ENCODE data around the gene PLD4. TPM values are rescaled to one million over a fixed set of nuclear protein-coding genes. Genes with fewer than 3 reads are reported as not detected.

PLD4 gene
- total and polyA plus RNA-seq, 2 of the 8 experiments (the other 6 are each of a cell fraction or from before 2014, with no cell fraction given), result 0.05 TPM; not detected in 1

DNA sequence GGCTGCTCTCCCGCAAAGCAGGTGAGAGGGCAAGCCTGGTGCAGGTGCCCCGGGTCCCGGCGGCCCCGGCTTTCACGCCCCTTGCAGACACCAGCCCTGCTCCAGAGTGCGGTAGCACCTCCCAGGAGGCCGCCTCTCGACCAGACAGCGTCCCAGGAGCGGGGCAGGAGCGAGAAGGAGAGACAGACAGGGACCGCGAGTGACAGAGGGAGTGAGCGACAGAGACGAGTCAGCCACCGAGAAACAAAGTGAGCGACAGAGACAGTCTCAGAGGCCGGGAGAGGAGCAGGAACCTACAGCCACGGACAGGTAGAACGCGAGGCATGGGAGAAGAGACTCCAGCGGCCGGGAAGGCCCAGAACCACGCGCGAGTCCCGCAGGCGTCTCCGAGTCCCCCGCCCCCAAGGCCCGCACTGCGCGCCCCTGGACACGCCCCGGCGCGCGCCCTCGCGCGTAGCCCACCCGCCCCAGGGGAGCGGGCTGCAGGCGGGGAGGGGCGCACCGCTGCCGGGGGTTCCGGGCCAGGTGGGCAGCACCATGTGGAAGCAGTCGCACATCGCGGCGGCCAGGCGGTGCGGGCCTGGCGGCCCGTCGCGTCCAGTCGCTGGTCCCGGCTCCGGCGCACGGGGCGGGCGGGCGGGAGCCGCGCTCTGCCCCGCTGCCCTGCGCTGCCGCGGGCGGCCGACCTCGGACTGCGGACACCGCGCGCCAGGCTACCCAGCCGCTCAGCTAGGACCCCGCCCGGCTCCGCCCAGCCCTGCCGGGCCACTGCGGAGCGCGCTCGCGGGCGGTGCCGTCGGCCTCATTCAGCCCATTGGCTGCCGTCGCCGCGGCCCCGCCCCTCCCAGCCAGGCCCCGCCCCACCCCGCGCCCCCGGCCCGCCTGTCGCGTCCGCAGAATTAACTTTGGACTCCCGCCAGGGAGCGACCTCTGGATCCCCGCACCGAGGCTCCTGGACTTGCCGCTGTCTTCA, 53.3 kb downstream of the PLD4 start, which contains the start of gene AHNAK2 (continued):
- no peak for TF ChIP-seq YY1 (IDR thresholded peaks at IDR 0.05; ENCODE audit: low read depth, low read length)
- no peak for TF ChIP-seq CHD7 (IDR thresholded peaks at IDR 0.05; ENCODE audit: insufficient replicate concordance, low read length)
- no peak for TF ChIP-seq SRF (IDR thresholded peaks at IDR 0.05; ENCODE audit: low read depth, low read length)
- TF ChIP-seq SP2 (IDR thresholded peaks at IDR 0.05; ENCODE audit: low read length), result no peak
- peak; percentile 84 for TF ChIP-seq KDM4A (IDR thresholded peaks at IDR 0.05; ENCODE audit: low read depth, low read length, severe bottlenecking)
- no peak for TF ChIP-seq CTCF (IDR thresholded peaks at IDR 0.05; ENCODE audit: control extremely low read depth in 1 of 3, insufficient read depth in 1 of 3, low read depth in 1 of 3, low read length in 3 of 3)
- TF ChIP-seq SIRT6 (IDR thresholded peaks at IDR 0.05; ENCODE audit: low read length), result no peak

All from H1 (cell line).